ENCODE measurements around the gene THBS2.
"Not testable (repeated sequence)": the region's sequence is repeated elsewhere in the genome, so short reads cannot be mapped to it uniquely, and the experiment has no call there.

THBS2 gene

GRCh38 chr6:169253337-169254238 is at the start of gene THBS2:
THBS2 (minus strand) TSS chr6:169253846; CDS start chr6:169250784, 3,062 bp downstream.
- H3K27ac ChIP-seq (ENCODE audit: low read depth in 2 of 2, low read length in 2 of 2) = no peak within 1 kb of the TSS
- H3K9ac ChIP-seq (ENCODE audit: low read depth in 1 of 2, low read length in 2 of 2) = no peak within 1 kb of the TSS

GRCh38 chr6:169302716-169303115 is 49.1 kb upstream of the THBS2 start:
- Histone ChIP-seq H3K4me3 (ENCODE audit: low read length in 2 of 2) (no peak overlapping the region), H3K9me3 (ENCODE audit: control insufficient read depth in 2 of 2, low read length in 2 of 2) (no peaks in the 10 kb centered on the region), H3K27me3 (ENCODE audit: control insufficient read depth in 2 of 2, insufficient read depth in 2 of 2, low read length in 2 of 2) (no peaks in the 10 kb centered on the region), H3K36me3 (ENCODE audit: control insufficient read depth in 2 of 2, insufficient read depth in 2 of 2, low read length in 2 of 2) (no peaks in the 10 kb centered on the region), H3K4me1 (ENCODE audit: control insufficient read depth in 2 of 2, insufficient read depth in 2 of 2, low read length in 2 of 2) (no peaks in the 10 kb centered on the region), H3K9ac (ENCODE audit: low read depth in 1 of 2, low read length in 2 of 2) (no peak overlapping the region), H3K27ac (ENCODE audit: low read depth in 2 of 2, low read length in 2 of 2) (no peak overlapping the region)

More at GRCh38 chr6:169253337-169254238, at the start of gene THBS2:
- no peaks in the 10 kb centered on the region for H3K36me3 ChIP-seq (ENCODE audit: control insufficient read depth in 2 of 2, insufficient read depth in 2 of 2, low read length in 2 of 2)
- H3K9me3 ChIP-seq (ENCODE audit: control insufficient read depth in 2 of 2, low read length in 2 of 2) = peaks cover 0 to 2% of the 10 kb centered on the region in 2 donors
- H3K4me1 ChIP-seq (ENCODE audit: control insufficient read depth in 2 of 2, insufficient read depth in 2 of 2, low read length in 2 of 2) = no peaks in the 10 kb centered on the region
- H3K4me3 ChIP-seq (ENCODE audit: low read length in 2 of 2) = peak within 1 kb of the TSS in 1 of 2 donors; percentile 44
- peaks cover 24 to 25% of the 10 kb centered on the region in 2 donors for H3K27me3 ChIP-seq (ENCODE audit: control insufficient read depth in 2 of 2, insufficient read depth in 2 of 2, low read length in 2 of 2)

DNA sequence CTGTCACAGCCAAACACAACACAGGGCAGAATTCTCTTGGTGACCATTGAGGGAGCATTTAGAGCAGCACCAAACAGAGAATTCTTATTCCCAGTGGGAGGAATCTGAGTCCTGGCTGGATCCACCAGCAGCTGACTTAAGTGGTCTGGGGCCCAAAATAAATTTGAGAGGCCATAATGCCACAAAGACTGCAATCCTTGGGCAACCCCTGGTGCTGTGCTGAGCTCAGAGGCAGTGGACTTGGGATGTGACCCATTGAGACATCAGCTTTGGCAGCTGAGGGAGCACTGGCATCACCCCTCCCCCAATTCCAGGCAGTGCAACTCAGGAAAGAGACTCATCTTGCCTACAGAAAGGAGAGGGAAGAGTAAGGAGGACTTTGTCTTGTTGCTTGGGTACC is 48.6 kb upstream of the THBS2 start:
- Histone ChIP-seq H3K27ac (ENCODE audit: low read depth in 2 of 2, low read length in 2 of 2) (no peak overlapping the region), H3K36me3 (ENCODE audit: control insufficient read depth in 2 of 2, insufficient read depth in 2 of 2, low read length in 2 of 2) (no peaks in the 10 kb centered on the region), H3K9me3 (ENCODE audit: control insufficient read depth in 2 of 2, low read length in 2 of 2) (no peaks in the 10 kb centered on the region), H3K9ac (ENCODE audit: low read depth in 1 of 2, low read length in 2 of 2) (no peak overlapping the region), H3K4me1 (ENCODE audit: control insufficient read depth in 2 of 2, insufficient read depth in 2 of 2, low read length in 2 of 2) (no peaks in the 10 kb centered on the region), H3K4me3 (ENCODE audit: low read length in 2 of 2) (no peak overlapping the region), H3K27me3 (ENCODE audit: control insufficient read depth in 2 of 2, insufficient read depth in 2 of 2, low read length in 2 of 2) (no peaks in the 10 kb centered on the region)

GRCh38 chr6:169300916-169301315 is 47.3 kb upstream of the THBS2 start:
- H3K4me3 ChIP-seq (ENCODE audit: low read length in 2 of 2) = no peak overlapping the region
- H3K36me3 ChIP-seq (ENCODE audit: control insufficient read depth in 2 of 2, insufficient read depth in 2 of 2, low read length in 2 of 2) = no peaks in the 10 kb centered on the region
- H3K27me3 ChIP-seq (ENCODE audit: control insufficient read depth in 2 of 2, insufficient read depth in 2 of 2, low read length in 2 of 2) = no peaks in the 10 kb centered on the region
- H3K9me3 ChIP-seq (ENCODE audit: control insufficient read depth in 2 of 2, low read length in 2 of 2) = no peaks in the 10 kb centered on the region
- no peak overlapping the region for H3K9ac ChIP-seq (ENCODE audit: low read depth in 1 of 2, low read length in 2 of 2)
- H3K27ac ChIP-seq (ENCODE audit: low read depth in 2 of 2, low read length in 2 of 2) = no peak overlapping the region
- H3K4me1 ChIP-seq (ENCODE audit: control insufficient read depth in 2 of 2, insufficient read depth in 2 of 2, low read length in 2 of 2) = no peaks in the 10 kb centered on the region

DNA sequence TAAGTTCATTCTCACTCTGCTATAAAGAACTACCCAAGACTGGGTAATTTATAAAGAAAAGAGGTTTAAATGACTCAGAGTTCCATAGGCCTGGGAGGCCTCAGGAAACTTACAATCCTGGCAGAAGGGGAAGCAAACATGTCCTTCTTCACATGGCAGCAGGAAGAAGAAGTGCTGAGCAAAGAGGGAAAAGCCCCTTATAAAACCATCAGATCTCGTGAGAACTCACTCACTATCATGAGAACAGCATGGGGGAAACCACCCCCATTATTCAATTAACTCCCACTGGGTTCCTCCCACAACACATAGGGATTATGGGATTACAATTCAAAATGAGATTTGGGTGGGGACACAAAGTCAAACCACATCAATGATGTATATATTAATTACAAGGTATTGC is 45.0 kb upstream of the THBS2 start:
- H3K27me3 ChIP-seq (ENCODE audit: control insufficient read depth in 2 of 2, insufficient read depth in 2 of 2, low read length in 2 of 2); H3K27ac ChIP-seq (ENCODE audit: low read depth in 2 of 2, low read length in 2 of 2); H3K4me1 ChIP-seq (ENCODE audit: control insufficient read depth in 2 of 2, insufficient read depth in 2 of 2, low read length in 2 of 2); H3K36me3 ChIP-seq (ENCODE audit: control insufficient read depth in 2 of 2, insufficient read depth in 2 of 2, low read length in 2 of 2); H3K9me3 ChIP-seq (ENCODE audit: control insufficient read depth in 2 of 2, low read length in 2 of 2); H3K9ac ChIP-seq (ENCODE audit: low read depth in 1 of 2, low read length in 2 of 2); H3K4me3 ChIP-seq (ENCODE audit: low read length in 2 of 2): not testable (repeated sequence)

DNA sequence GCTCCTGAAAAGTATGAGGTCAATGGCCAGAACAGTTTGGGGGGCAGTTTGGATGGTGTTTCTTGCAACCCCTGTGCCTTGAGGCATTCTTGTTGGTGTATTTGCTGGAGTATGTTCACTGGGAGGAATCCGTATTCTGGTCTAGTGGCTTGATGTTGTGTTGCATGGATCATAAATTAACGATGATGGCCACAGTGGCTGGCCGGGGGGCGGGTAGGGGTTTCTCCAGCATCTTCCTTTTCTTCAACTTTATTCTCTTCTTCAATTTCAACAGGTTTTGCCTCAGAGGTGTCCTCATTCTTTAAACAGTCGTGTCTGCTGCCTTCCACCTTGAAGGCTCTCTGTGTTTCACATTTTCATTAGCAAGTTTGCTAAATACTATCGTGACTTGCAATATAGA is 43.0 kb upstream of the THBS2 start:
- Histone ChIP-seq H3K36me3 (ENCODE audit: control insufficient read depth in 2 of 2, insufficient read depth in 2 of 2, low read length in 2 of 2) (no peaks in the 10 kb centered on the region), H3K4me3 (ENCODE audit: low read length in 2 of 2) (no peak overlapping the region), H3K9me3 (ENCODE audit: control insufficient read depth in 2 of 2, low read length in 2 of 2) (no peaks in the 10 kb centered on the region), H3K4me1 (ENCODE audit: control insufficient read depth in 2 of 2, insufficient read depth in 2 of 2, low read length in 2 of 2) (no peaks in the 10 kb centered on the region), H3K9ac (ENCODE audit: low read depth in 1 of 2, low read length in 2 of 2) (no peak overlapping the region), H3K27me3 (ENCODE audit: control insufficient read depth in 2 of 2, insufficient read depth in 2 of 2, low read length in 2 of 2) (no peaks in the 10 kb centered on the region), H3K27ac (ENCODE audit: low read depth in 2 of 2, low read length in 2 of 2) (no peak overlapping the region)

DNA sequence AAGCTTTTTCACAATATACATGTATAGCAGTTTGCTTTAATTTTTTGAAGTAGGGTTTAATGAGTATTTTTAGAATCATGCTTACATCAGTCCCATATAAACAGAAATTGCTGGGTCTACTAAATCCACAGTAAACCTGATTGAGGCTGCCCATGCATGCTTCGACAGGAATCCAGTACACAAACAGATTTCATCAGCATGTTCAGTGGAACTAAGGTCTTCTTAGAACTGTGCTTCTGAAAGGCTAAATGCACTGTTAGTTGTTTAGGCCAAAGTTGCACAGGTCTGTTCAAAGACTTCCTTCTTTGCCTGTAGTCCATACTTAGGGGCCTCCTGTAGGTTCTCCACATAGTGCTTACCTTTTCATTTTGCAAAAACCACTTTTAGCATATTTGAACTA is 42.5 kb upstream of the THBS2 start:
- Histone ChIP-seq H3K4me1 (ENCODE audit: control insufficient read depth in 2 of 2, insufficient read depth in 2 of 2, low read length in 2 of 2) (no peaks in the 10 kb centered on the region), H3K36me3 (ENCODE audit: control insufficient read depth in 2 of 2, insufficient read depth in 2 of 2, low read length in 2 of 2) (no peaks in the 10 kb centered on the region), H3K9ac (ENCODE audit: low read depth in 1 of 2, low read length in 2 of 2) (no peak overlapping the region), H3K4me3 (ENCODE audit: low read length in 2 of 2) (no peak overlapping the region), H3K9me3 (ENCODE audit: control insufficient read depth in 2 of 2, low read length in 2 of 2) (no peaks in the 10 kb centered on the region), H3K27ac (ENCODE audit: low read depth in 2 of 2, low read length in 2 of 2) (no peak overlapping the region), H3K27me3 (ENCODE audit: control insufficient read depth in 2 of 2, insufficient read depth in 2 of 2, low read length in 2 of 2) (no peaks in the 10 kb centered on the region)

DNA sequence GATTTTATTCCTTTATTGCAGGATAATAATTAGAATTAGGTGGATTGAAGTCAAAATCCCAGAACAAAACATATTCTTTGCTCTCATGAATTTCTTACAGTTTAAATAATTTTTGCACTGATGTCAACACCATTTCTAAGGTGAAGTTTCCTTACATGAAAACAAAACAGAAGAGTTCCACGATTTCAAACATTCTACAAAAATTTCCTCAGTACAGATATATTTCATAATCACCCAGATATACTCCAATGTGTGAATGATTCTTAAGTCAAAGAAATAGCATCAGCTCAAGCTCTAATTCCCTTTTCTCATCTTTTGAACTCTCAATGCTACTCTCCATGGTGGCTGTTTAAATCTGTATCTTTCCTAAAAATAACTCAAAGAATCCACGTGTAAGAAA is 39.5 kb upstream of the THBS2 start:
- Histone ChIP-seq H3K4me3 (ENCODE audit: low read length in 2 of 2) (no peak overlapping the region), H3K27ac (ENCODE audit: low read depth in 2 of 2, low read length in 2 of 2) (no peak overlapping the region), H3K4me1 (ENCODE audit: control insufficient read depth in 2 of 2, insufficient read depth in 2 of 2, low read length in 2 of 2) (no peaks in the 10 kb centered on the region), H3K9ac (ENCODE audit: low read depth in 1 of 2, low read length in 2 of 2) (no peak overlapping the region), H3K36me3 (ENCODE audit: control insufficient read depth in 2 of 2, insufficient read depth in 2 of 2, low read length in 2 of 2) (no peaks in the 10 kb centered on the region), H3K27me3 (ENCODE audit: control insufficient read depth in 2 of 2, insufficient read depth in 2 of 2, low read length in 2 of 2) (no peaks in the 10 kb centered on the region), H3K9me3 (ENCODE audit: control insufficient read depth in 2 of 2, low read length in 2 of 2) (no peaks in the 10 kb centered on the region)

DNA sequence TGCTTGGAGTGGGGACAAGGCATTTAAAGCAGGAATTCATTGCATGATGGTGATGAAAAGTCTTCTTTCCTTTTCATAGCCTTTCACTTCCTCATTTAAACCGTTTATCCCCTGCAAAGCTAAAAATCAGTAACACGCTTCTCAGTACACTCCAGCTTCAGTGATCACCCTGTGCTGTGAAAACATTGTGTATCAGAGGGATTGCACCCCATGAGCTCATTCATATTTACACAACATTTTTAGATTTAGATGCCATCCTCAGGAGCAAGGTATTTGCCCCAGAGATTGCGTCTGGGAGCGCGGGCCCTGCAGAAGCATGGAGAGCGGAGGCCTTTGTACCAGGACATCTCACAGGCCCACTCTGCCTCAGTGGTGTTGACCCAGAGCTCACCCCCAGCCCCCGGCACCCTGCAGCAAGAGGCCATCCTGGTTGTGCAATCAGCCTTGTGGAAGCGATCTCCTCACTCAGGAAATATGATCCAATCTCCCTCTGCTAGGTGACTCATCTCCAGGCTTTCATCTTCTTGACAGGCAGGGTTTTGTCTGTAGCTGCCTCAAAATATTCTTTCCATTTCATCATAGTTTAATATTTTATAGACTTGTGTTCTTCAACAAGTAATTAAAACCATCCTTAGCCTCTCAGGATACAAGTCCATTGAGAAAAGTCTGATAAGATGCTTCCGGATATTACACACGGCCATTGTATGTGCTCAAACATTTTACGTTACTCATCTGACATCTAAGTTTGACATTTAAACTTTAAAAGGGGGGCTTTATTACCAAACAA is 38.9 kb upstream of the THBS2 start:
- Histone ChIP-seq H3K27me3 (ENCODE audit: control insufficient read depth in 2 of 2, insufficient read depth in 2 of 2, low read length in 2 of 2) (no peaks in the 10 kb centered on the region), H3K27ac (ENCODE audit: low read depth in 2 of 2, low read length in 2 of 2) (no peak overlapping the region), H3K9me3 (ENCODE audit: control insufficient read depth in 2 of 2, low read length in 2 of 2) (no peaks in the 10 kb centered on the region), H3K9ac (ENCODE audit: low read depth in 1 of 2, low read length in 2 of 2) (no peak overlapping the region), H3K4me1 (ENCODE audit: control insufficient read depth in 2 of 2, insufficient read depth in 2 of 2, low read length in 2 of 2) (no peaks in the 10 kb centered on the region), H3K4me3 (ENCODE audit: low read length in 2 of 2) (no peak overlapping the region), H3K36me3 (ENCODE audit: control insufficient read depth in 2 of 2, insufficient read depth in 2 of 2, low read length in 2 of 2) (no peaks in the 10 kb centered on the region)

- Histone ChIP-seq H3K4me1 (ENCODE audit: control insufficient read depth in 2 of 2, insufficient read depth in 2 of 2, low read length in 2 of 2) (no peaks in the 10 kb centered on the region), H3K27ac (ENCODE audit: low read depth in 2 of 2, low read length in 2 of 2) (no peak overlapping the region), H3K36me3 (ENCODE audit: control insufficient read depth in 2 of 2, insufficient read depth in 2 of 2, low read length in 2 of 2) (no peaks in the 10 kb centered on the region), H3K9ac (ENCODE audit: low read depth in 1 of 2, low read length in 2 of 2) (no peak overlapping the region), H3K4me3 (ENCODE audit: low read length in 2 of 2) (no peak overlapping the region), H3K27me3 (ENCODE audit: control insufficient read depth in 2 of 2, insufficient read depth in 2 of 2, low read length in 2 of 2) (no peaks in the 10 kb centered on the region), H3K9me3 (ENCODE audit: control insufficient read depth in 2 of 2, low read length in 2 of 2) (no peaks in the 10 kb centered on the region)
Observed at GRCh38 chr6:169291646-169292337, 38.1 kb upstream of the THBS2 start.

All from mucosa of rectum (tissue), 2 donors.